ENCODE measurements around the gene FAM13B.

GRCh38 chr5:138032572-138033385 is at the start of gene FAM13B:
- no peak for TF ChIP-seq EP300 (IDR thresholded peaks at IDR 0.05)
- TF ChIP-seq CTCF (IDR thresholded peaks at IDR 0.05): peak in 1 of 3 experiments; percentile 6
- peak; percentile 72 for TF ChIP-seq POLR2A (IDR thresholded peaks at IDR 0.05; ENCODE audit: low read depth)
- TF ChIP-seq POLR2AphosphoS5 (IDR thresholded peaks at IDR 0.05): peak; percentile 89 to 96

Measured in esophagus muscularis mucosa (tissue), 4 donors.